Activated T-cell treated with anti-CD3 and anti-CD28 coated beads, Interleukin-2, amount 50 U/mL, for 4 hours (primary cell): Measurements from ENCODE around the gene NAIF1. TPM values are rescaled to one million over a fixed set of nuclear protein-coding genes. Genes with fewer than 3 reads are reported as not detected.
A peak's percentile ranks its signal among the peaks of the same experiment; 100 is the strongest.
"Not testable (repeated sequence)": the region's sequence is repeated elsewhere in the genome, so short reads cannot be mapped to it uniquely, and the experiment has no call there.

Experiments
- ATAC-seq, 2 donors: fragments of 200-7000 bp; cut with Tn5 transposase; one replicate each; pipeline ENCODE4 v1.10.0; 2021
- DNase-seq: peaks from one replicate; pipeline ENCODE4 v3.0.0-alpha.2; 2020
- H3K27me3 Mint-ChIP-seq: one replicate; pipeline ENCODE4 v1.8.0; 2021; ENCODE audit warnings: low read depth, mixed read lengths
- H3K36me3 Mint-ChIP-seq: one replicate; pipeline ENCODE4 v1.8.0; 2022; ENCODE audit warnings: mixed read lengths; ENCODE audit not compliant: insufficient read depth
- H3K4me1 Mint-ChIP-seq: one replicate; pipeline ENCODE4 v1.8.0; 2021; ENCODE audit warnings: low read depth, mixed read lengths
- H3K4me3 Mint-ChIP-seq: one replicate; pipeline ENCODE4 v1.8.0; 2021; ENCODE audit warnings: mild to moderate bottlenecking, moderate library complexity, mixed read lengths
- H3K9me3 Mint-ChIP-seq: one replicate; pipeline ENCODE4 v1.8.0; 2021; ENCODE audit warnings: mixed read lengths
- total RNA-seq, 3 donors: library from RNA; stranded (reverse); gene quantifications; one replicate each; pipeline ENCODE4 v1.2.1, GENCODE V29; 2021

Gene NAIF1
- total RNA-seq, 3 donors from 2014 or later = 9.5 to 11.2 (median 9.7) TPM

DNA sequence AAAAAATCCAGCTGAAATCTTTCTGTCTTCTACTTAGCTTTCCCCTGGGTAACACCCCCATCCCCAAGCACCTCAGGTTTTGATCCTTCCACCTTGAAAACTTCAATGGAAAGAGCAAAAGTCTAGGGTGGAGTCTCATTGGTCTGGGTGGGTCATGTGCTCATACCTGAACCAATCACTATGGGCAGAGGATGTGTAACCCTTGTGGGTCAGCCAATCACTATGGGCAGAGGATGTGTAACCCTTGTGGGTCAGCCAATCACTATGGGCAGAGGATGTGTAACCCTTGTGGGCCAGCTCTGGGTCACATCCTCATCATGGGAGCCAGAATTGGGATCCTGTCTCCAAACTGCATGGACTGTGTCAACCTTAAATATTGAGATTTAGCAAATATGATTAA lies 18.5 kb downstream of the NAIF1 start:
- no peaks in the 10 kb centered on the region for H3K9me3 Mint-ChIP-seq
- no peak overlapping the region for H3K4me3 Mint-ChIP-seq
- no peaks in the 10 kb centered on the region for H3K36me3 Mint-ChIP-seq
- H3K4me1 Mint-ChIP-seq = no peaks in the 10 kb centered on the region
- no peaks in the 10 kb centered on the region for H3K27me3 Mint-ChIP-seq
- peak; percentile 74 to 76 for ATAC-seq
- no peak for DNase-seq

DNA sequence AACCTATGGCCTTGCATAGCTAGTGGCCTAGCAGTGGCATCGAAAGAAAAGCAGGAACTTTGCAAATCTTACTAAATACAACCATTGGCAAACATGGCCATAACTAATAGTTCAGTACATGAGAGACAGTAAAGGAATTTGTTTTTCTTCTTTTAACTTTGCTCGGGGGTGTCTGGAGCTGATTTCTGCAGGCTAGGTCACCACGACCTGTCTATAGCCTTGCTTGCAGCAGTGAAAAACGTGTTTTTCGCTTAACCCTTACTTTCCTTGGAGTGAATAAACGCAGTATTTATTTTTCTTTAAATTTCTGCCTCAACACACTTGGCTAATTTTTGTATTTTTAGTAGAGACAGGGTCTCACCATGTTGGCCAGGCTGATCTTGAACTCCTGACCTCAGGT lies 19.9 kb downstream of the NAIF1 start:
- Mint-ChIP-seq H3K4me1 (no peaks in the 10 kb centered on the region), H3K9me3 (no peaks in the 10 kb centered on the region), H3K27me3 (no peaks in the 10 kb centered on the region), H3K36me3 (no peaks in the 10 kb centered on the region), H3K4me3 (no peak overlapping the region)
- ATAC-seq (no peak), DNase-seq (no peak)

DNA sequence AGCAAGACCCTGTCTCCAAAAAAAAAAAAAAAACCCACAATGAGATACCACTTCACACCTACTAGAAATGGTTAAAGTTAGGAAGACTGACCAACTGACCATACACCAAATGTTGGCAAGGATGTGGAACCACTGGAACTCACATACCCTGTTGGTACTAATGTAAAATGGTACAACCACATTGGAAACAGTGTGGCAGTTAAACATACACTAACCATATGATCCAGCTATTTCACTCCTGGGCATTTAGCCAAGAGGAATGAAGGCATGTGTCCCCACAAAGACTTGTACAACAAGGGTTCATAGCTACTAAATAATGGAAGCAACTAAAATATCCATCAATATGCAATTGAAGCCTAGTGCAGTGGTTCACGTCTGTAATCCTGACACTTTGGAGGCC lies 21.3 kb downstream of the NAIF1 start:
- ATAC-seq (no peak), DNase-seq (no peak)
- H3K36me3 Mint-ChIP-seq = no peaks in the 10 kb centered on the region
- peaks cover 5% of the 10 kb centered on the region for H3K4me1 Mint-ChIP-seq
- no peaks in the 10 kb centered on the region for H3K27me3 Mint-ChIP-seq
- H3K4me3 Mint-ChIP-seq = no peak overlapping the region
- H3K9me3 Mint-ChIP-seq = no peaks in the 10 kb centered on the region

DNA sequence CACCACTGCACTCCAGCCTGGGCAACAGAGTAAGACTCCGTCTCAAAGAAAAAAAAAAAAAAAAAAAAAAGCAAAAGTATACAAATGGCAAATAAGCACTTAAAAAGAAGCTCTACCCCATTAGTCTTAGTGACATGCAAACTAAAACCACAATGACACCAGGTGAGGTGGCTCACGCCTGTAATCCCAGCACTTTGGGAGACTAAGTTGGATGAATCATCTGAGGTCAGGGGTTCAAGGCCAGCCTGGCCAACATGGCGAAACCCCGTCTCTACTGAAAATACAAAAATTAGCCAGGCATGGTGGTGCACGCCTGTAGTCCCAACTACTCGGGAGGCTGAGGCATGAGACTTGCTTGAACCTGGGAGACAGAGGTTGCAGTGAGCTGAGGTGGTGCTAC lies 21.7 kb downstream of the NAIF1 start:
- H3K4me1 Mint-ChIP-seq, H3K36me3 Mint-ChIP-seq, H3K27me3 Mint-ChIP-seq, H3K4me3 Mint-ChIP-seq, DNase-seq, H3K9me3 Mint-ChIP-seq: not testable (repeated sequence)
- peak in 1 of 2 donors; percentile 7 for ATAC-seq

DNA sequence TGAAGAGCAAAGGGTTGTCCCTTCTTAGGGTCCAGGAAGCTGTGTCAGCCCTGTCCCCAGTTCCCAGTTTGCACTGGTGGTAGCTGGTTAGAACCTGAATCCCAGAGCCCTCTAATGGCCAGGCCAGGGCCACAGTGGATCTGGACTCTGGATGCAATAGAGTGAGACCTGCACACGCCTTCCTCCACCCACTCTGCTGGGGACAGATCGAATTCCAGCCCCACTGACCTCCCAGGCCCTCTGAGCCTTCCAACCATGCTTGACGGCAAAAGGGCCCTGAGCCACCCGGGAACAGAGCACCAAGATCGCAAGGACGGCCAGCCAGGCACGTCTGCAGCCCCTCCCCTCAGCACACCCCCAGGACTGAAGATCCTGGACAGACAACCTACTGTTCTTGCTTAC lies 23.7 kb downstream of the NAIF1 start:
- H3K4me3 Mint-ChIP-seq = no peak overlapping the region

DNA sequence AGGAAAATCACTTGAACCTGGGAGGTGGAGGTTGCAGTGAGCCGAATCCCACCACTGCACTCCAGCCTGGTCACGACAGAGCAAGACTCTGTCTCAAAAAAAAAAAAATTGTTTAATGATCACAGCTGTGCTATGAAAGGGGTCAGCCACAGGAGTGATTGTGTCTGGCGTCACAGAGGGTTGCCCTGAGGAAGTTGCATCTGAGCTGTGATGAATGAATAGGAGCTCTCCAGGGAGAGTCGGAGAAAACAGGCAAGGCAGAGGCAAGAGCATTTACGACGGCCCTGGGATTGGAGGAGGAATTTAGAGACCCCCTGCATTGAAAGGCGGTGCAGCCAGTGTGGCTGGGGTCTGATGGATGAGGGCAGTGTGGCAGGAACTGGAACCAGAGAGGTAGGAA lies 25.1 kb downstream of the NAIF1 start:
- no peaks in the 10 kb centered on the region for H3K9me3 Mint-ChIP-seq
- H3K4me3 Mint-ChIP-seq = no peak overlapping the region
- DNase-seq (no peak), ATAC-seq (no peak)
- H3K4me1 Mint-ChIP-seq = peaks cover 5% of the 10 kb centered on the region
- H3K27me3 Mint-ChIP-seq = no peaks in the 10 kb centered on the region
- H3K36me3 Mint-ChIP-seq = no peaks in the 10 kb centered on the region

More for the DNA sequence above, 23.7 kb downstream of the NAIF1 start:
- no peaks in the 10 kb centered on the region for H3K27me3 Mint-ChIP-seq
- H3K36me3 Mint-ChIP-seq = no peaks in the 10 kb centered on the region
- peaks cover 5% of the 10 kb centered on the region for H3K4me1 Mint-ChIP-seq
- ATAC-seq (no peak), DNase-seq (no peak)
- H3K9me3 Mint-ChIP-seq = no peaks in the 10 kb centered on the region

DNA sequence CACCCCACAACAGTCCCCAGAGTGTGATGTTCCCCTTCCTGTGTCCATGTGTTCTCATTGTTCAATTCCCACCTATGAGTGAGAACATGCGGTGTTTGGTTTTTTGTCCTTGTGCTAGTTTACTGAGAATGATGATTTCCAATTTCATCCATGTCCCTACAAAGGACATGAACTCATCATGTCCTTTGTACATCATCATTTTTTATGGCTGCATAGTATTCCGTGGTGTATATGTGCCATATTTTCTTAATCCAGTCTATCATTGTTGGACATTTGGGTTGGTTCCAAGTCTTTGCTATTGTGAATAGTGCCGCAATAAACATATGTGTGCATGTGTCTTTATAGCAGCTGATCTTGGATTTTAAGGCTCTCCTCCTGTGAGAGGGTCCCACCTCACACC lies 26.3 kb downstream of the NAIF1 start:
- H3K9me3 Mint-ChIP-seq, H3K36me3 Mint-ChIP-seq, DNase-seq, H3K27me3 Mint-ChIP-seq, H3K4me1 Mint-ChIP-seq, ATAC-seq, H3K4me3 Mint-ChIP-seq: not testable (repeated sequence)

DNA sequence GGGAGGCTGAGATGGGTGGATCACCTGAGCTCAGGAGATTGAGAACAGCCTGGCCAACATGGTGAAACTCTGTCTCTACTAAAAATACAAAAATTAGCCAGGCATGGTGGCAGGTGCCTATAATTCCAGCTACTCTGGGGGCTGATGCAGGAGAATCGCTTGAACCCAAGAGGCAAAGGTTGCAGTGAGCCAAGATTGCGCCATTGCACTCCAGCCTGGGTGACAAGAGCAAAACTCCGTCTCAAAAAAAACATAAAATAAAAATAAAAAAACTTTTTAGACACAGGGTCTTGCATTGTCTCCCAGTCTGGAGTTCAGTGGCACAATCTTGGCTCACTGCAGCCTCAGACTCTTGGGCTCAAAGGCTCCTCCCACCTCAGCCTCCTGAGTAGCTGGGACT lies 30.6 kb downstream of the NAIF1 start:
- DNase-seq, H3K36me3 Mint-ChIP-seq, ATAC-seq, H3K27me3 Mint-ChIP-seq, H3K9me3 Mint-ChIP-seq, H3K4me3 Mint-ChIP-seq: not testable (repeated sequence)
- peaks cover 26% of the 10 kb centered on the region for H3K4me1 Mint-ChIP-seq

DNA sequence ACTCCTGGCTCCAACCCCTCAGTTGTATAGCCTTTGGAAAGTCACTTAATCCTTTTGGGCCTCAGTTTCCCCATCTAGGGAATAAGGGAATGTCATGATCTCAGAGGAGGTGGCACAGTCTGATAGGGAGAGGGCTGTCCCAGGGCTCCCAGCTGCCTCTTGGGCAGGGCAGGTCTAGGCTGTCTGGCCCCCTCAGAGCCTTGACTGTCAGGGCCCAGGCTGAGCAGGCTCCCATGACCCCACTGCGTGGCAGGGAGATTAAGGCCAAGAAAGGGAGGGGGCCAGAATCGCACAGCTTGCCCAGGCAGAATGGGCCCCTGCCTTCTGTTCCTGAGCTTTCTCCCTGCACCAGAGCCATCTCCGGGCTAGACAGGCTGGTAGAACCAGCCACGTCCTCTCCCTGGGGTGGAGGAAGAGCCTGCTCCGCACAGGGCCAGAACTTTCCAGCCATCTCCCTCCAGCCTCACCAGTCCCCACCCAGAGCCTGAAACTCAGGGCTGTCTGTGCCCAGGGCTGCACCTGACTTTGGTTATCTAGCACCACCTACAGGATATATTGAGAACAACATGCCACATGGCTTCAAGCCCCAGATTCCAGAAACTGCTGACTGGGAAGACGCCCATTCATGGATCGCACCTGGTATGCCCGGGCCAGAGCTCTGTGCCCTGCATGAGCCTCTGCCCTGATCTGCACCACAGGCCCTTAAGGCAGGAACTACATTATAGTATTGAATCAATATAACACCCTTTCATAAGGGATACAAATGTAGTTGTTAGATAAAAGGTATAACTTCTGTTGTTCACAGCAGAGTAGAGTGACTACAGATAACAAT lies 32.1 kb downstream of the NAIF1 start:
- H3K4me1 Mint-ChIP-seq = peaks cover 33% of the 10 kb centered on the region
- peak overlapping the region; percentile 31 for H3K4me3 Mint-ChIP-seq
- H3K9me3 Mint-ChIP-seq = no peaks in the 10 kb centered on the region
- no peaks in the 10 kb centered on the region for H3K27me3 Mint-ChIP-seq
- peak; percentile 58 to 63 for ATAC-seq
- no peaks in the 10 kb centered on the region for H3K36me3 Mint-ChIP-seq
- peak; percentile 54 for DNase-seq

DNA sequence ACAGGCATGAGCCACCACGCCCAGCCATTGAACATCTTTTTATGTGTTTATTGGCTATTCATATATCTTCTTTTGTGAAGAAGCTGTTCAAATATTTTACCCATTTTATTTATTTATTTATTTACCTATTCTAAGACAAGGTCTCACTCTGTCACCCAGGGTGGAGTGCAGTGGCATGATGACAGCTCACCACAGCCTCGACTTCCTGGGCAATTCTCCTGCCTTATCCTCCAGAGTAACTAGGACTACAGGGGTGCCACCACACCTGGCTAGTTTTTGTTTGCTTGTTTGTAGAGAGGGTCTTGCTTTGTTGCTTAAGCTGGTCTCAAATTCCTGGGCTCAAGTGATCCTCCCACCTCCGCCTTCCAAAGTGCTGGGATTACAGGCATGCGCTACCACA lies 33.5 kb downstream of the NAIF1 start:
- peak overlapping the region; percentile 62 for H3K4me3 Mint-ChIP-seq
- peaks cover 42% of the 10 kb centered on the region for H3K4me1 Mint-ChIP-seq
- no peaks in the 10 kb centered on the region for H3K27me3 Mint-ChIP-seq
- no peaks in the 10 kb centered on the region for H3K36me3 Mint-ChIP-seq
- H3K9me3 Mint-ChIP-seq = no peaks in the 10 kb centered on the region
- DNase-seq = no peak
- ATAC-seq = no peak

DNA sequence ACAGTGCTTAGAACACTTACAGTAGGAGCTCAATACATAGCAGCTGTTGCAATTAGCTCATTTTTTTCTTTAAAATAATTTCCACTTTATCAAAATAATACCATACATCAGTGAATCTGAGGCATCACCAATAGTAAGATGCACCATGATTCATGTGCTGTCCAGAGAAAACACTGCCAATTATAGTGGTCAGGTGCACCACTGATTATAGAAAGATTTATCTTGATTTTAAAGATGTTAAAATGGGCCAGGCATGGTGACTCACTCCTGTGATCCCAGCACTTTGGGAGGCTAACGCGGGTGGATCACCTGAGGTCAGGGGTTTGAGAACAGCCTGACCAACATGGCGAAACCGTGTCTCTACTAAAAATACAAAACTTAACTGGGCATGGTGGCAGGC lies 39.4 kb downstream of the NAIF1 start:
- ATAC-seq = no peak
- Mint-ChIP-seq H3K9me3 (no peaks in the 10 kb centered on the region), H3K4me1 (peaks cover 78% of the 10 kb centered on the region), H3K36me3 (no peaks in the 10 kb centered on the region), H3K27me3 (no peaks in the 10 kb centered on the region), H3K4me3 (peak overlapping the region; percentile 12)
- no peak for DNase-seq

DNA sequence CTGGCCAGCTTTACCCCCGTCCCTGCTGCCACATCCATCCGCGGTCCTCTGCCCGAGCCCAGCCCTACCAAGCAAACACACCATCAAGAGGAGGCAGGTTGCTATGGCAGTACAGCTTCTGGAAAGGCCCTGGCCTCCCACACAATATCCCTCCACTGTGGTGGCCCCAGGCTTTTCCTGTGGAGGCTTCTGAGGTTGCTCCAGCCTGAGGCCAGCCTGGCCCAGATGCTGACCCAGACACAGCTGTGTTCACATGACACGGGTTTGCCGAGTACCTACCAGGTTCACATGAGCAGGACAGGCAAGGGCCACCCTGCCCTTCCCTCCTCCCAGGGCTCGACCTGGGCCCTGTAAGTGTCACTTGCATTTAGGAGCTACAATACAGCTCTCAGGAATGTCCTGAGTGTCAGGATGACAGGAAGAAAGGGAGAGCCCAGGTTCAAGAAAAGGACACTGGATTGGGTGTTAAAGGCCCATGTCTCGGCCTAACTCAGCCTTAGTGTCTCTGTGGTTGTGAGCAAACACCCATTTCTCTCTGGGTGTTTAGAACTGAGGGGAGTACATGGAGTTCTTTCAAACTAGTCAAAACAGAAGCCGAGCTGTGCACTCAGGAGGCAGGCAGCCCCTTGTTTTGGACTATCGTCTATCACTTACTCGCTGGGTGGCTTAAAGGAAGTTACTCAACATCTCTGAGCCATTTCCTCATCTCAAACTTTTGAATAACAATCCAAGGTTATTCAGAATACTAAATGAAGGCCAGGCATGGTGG lies 40.2 kb downstream of the NAIF1 start:
- peak overlapping the region; percentile 73 for H3K4me3 Mint-ChIP-seq
- ATAC-seq = peak; percentile 66 to 70
- no peaks in the 10 kb centered on the region for H3K9me3 Mint-ChIP-seq
- no peaks in the 10 kb centered on the region for H3K36me3 Mint-ChIP-seq
- peak; percentile 32 for DNase-seq
- no peaks in the 10 kb centered on the region for H3K27me3 Mint-ChIP-seq
- peaks cover 85% of the 10 kb centered on the region for H3K4me1 Mint-ChIP-seq

DNA sequence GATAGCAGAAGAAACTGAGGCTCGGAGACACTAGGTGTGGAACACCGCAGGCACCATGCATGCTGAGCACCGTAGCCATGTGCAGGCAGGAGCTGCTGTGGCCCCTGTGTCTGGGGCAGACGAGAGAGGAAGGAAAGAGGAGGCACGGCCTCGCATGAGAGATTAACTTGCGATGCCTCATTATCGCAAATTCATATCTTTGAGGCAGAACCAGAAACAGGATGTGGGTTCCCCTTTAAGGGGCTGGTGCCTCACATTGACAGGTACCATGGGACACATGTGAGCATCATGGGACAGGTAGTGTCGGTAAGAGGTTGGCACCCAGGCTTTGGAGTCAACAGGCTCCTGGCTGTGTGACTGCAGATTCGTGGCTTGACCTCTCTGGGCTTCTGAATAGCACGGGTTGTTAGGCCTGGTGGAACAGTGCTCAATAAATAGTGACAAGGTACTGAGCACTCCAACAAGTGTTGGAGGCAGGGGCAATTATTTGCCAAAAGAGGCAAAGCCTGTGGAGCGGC lies 40.8 kb downstream of the NAIF1 start:
- H3K4me3 Mint-ChIP-seq = peak overlapping the region; percentile 73
- ATAC-seq = peak; percentile 60 to 62
- no peaks in the 10 kb centered on the region for H3K9me3 Mint-ChIP-seq
- peak; percentile 65 for DNase-seq
- H3K4me1 Mint-ChIP-seq = peaks cover 89% of the 10 kb centered on the region
- no peaks in the 10 kb centered on the region for H3K27me3 Mint-ChIP-seq
- H3K36me3 Mint-ChIP-seq = no peaks in the 10 kb centered on the region

DNA sequence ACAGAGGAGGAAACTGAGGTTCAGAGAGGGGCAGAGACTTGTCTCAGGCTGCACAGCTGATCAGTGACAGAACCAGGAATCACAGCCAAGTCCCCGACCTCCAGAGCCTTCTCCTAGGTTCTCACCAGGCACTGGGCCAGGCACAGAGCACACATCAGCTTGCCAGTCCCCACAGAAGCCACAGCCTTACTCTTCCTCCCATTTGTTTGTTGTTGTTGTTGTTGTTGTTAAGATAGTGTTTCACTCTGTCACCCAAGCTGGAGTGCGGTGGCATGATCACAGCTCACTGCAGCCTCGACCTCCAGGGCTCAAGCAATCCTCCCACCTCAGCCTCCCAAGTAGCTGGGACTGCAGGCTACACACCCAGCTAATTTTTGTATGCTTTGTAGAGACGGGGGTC lies 41.4 kb downstream of the NAIF1 start:
- Mint-ChIP-seq H3K9me3 (no peaks in the 10 kb centered on the region), H3K36me3 (no peaks in the 10 kb centered on the region), H3K4me3 (peak overlapping the region; percentile 73), H3K27me3 (no peaks in the 10 kb centered on the region), H3K4me1 (peaks cover 90% of the 10 kb centered on the region)
- DNase-seq (no peak), ATAC-seq (no peak)
